Measurements from ENCODE around the gene WDR37.
"Not testable (repeated sequence)": the region's sequence is repeated elsewhere in the genome, so short reads cannot be mapped to it uniquely, and the experiment has no call there.

WDR37 gene

GRCh38 chr10:1040133-1040532, 16.1 kb upstream of the WDR37 start:
- in situ Hi-C loops (cut with HindIII; ENCODE audit: low sequenced_read_pairs): no loop called here

- in situ Hi-C loops (cut with HindIII; ENCODE audit: low sequenced_read_pairs): no loop called here
Measured at GRCh38 chr10:1041514-1041913, 14.7 kb upstream of the WDR37 start.

- in situ Hi-C loops (cut with HindIII; ENCODE audit: low sequenced_read_pairs): no loop called here
Measured at GRCh38 chr10:1043532-1043995, 12.6 kb upstream of the WDR37 start.

- in situ Hi-C loops (cut with HindIII; ENCODE audit: low sequenced_read_pairs): no loop called here
Measured at GRCh38 chr10:1044146-1044545, 12.0 kb upstream of the WDR37 start.

- in situ Hi-C loops (cut with HindIII; ENCODE audit: low sequenced_read_pairs): loop anchor here (5.0 kb wide), 1 partner anchor 58 kb away; the partner anchor contains the start of gene GTPBP4
Measured at GRCh38 chr10:1044964-1045363, 11.2 kb upstream of the WDR37 start.

GRCh38 chr10:1045415-1045814, 10.8 kb upstream of the WDR37 start:
- in situ Hi-C loops (cut with HindIII; ENCODE audit: low sequenced_read_pairs): loop anchor here (5.0 kb wide), 1 partner anchor 58 kb away; the partner anchor contains the start of gene GTPBP4

GRCh38 chr10:1047937-1048336, 8.2 kb upstream of the WDR37 start:
- in situ Hi-C loops (cut with HindIII; ENCODE audit: low sequenced_read_pairs): loop anchor here (5.0 kb wide), 1 partner anchor 61 kb away; the partner anchor contains the start of gene GTPBP4

GRCh38 chr10:1048349-1048731, 7.8 kb upstream of the WDR37 start:
- in situ Hi-C loops (cut with HindIII; ENCODE audit: low sequenced_read_pairs): loop anchor here (5.0 kb wide), 1 partner anchor 61 kb away; the partner anchor contains the start of gene GTPBP4

GRCh38 chr10:1048732-1049424, 7.3 kb upstream of the WDR37 start, which contains the start of gene IDI1:
TSS of gene IDI1 (minus strand) at chr10:1049119. CDS start at chr10:1049003, 116 bp downstream.
- in situ Hi-C loops (cut with HindIII; ENCODE audit: low sequenced_read_pairs): loop anchor here (5.0 kb wide), 1 partner anchor 62 kb away; the partner anchor contains the start of gene GTPBP4

- in situ Hi-C loops (cut with HindIII; ENCODE audit: low sequenced_read_pairs): loop anchor here (5.0 kb wide), 1 partner anchor 62 kb away; the partner anchor contains the start of gene GTPBP4
Measured at GRCh38 chr10:1049425-1049958, 6.7 kb upstream of the WDR37 start.

- in situ Hi-C loops (cut with HindIII; ENCODE audit: low sequenced_read_pairs): no loop called here
Measured at GRCh38 chr10:1050145-1050544, 6.0 kb upstream of the WDR37 start.

GRCh38 chr10:1050554-1050953, 5.6 kb upstream of the WDR37 start:
- in situ Hi-C loops (cut with HindIII; ENCODE audit: low sequenced_read_pairs): no loop called here

- in situ Hi-C loops (cut with HindIII; ENCODE audit: low sequenced_read_pairs): no loop called here
Measured at GRCh38 chr10:1054684-1055083, 1.5 kb upstream of the WDR37 start.

GRCh38 chr10:1057106-1057657, 997 bp downstream of the WDR37 start:
- in situ Hi-C loops (cut with HindIII; ENCODE audit: low sequenced_read_pairs): no loop called here

- in situ Hi-C loops (cut with HindIII; ENCODE audit: low sequenced_read_pairs): no loop called here
Measured at GRCh38 chr10:1058017-1058416, 1.8 kb downstream of the WDR37 start.

GRCh38 chr10:1059902-1060301, 3.7 kb downstream of the WDR37 start:
- in situ Hi-C loops (cut with HindIII; ENCODE audit: low sequenced_read_pairs): no loop called here

- in situ Hi-C loops (cut with HindIII; ENCODE audit: low sequenced_read_pairs): no loop called here
Measured at GRCh38 chr10:1061930-1062774, 6.0 kb downstream of the WDR37 start.

- in situ Hi-C loops (cut with HindIII; ENCODE audit: low sequenced_read_pairs): no loop called here
Measured at GRCh38 chr10:1063232-1063865, 7.2 kb downstream of the WDR37 start.

GRCh38 chr10:1064964-1065247, 8.7 kb downstream of the WDR37 start:
- in situ Hi-C loops (cut with HindIII; ENCODE audit: low sequenced_read_pairs): no loop called here

- in situ Hi-C loops (cut with HindIII; ENCODE audit: low sequenced_read_pairs): not testable (repeated sequence)
Measured at GRCh38 chr10:1066734-1067133, 10.5 kb downstream of the WDR37 start.
